HL-60/S4 treated with retinoic acid at 250 ng/mL for 4 days and 3 days (cell line): ENCODE results near the gene CTSZ.
"Not testable (repeated sequence)": the region's sequence is repeated elsewhere in the genome, so short reads cannot be mapped to it uniquely, and the experiment has no call there.

ENCODE experiments used
- in situ Hi-C: fragments of 300-500 bp; cut with MboI; formaldehyde crosslinking; loops from 2 replicates; pipeline ENCODE4 v1.7.0; 2022; ENCODE audit warnings: low sequenced_read_pairs

CTSZ gene

DNA sequence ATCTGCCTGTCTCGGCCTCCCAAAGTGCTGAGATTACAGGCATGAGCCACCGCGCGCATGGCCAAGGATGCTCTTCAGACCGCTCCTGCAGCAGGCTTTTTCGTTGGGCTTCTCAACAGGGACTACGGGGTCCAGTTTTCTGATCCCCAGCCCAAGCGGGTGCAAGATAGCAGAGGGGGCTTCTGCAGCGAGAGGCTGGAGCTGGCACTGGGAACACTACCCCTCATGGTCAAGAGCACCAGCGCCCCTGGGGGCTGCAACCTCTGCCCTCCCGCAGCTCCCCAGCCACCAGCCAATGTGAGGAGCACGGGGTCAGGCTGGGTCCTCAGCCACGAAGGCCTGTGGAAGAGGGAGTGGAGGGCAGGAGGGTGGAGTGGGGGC, 6.0 kb downstream of the CTSZ start:
- in situ Hi-C loops, result no loop called here

DNA sequence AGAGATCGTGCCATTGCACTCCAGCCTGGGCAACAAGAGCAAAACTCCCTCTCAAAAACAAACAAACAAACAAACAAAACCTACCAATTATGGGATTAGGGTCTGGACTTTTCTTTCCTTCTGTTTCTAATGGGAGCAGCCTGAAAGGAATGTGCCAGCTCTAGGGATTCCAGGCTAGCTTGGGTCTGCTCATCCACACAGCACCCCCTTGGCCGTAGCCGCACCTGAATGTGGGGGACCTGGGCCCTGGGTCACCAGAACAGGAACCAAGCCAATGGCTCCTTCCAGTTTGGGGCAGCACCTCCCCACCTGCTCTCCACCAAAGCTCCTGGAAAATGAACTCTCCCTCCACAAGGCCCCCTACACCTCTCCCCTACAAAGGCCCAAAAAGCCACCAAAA, 6.7 kb downstream of the CTSZ start:
- in situ Hi-C loops, result no loop called here

DNA sequence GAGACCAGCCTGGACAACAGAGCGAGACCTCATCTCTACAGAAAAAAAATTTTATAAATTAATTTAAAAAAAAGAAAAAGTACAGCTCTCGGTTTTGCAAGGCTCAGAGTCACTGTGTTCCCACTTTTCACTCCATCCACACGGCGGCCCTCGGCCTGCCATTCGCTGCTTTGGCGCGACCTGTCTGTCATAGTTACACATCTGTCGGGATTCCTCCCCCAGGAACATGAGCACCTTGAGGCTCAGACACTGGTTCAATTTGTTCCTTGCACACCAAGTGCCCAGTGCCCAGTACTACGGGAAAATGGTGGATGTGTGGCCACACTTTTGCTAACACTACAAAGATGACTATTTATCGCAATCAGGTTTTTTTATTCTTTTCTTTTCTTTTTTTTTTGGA, 8.4 kb downstream of the CTSZ start:
- in situ Hi-C loops, result no loop called here

GRCh38 chr20:58997141-58997770, 9.8 kb downstream of the CTSZ start:
- in situ Hi-C loops, result no loop called here

GRCh38 chr20:58996226-58996611, 10.8 kb downstream of the CTSZ start:
- in situ Hi-C loops, result no loop called here

GRCh38 chr20:58995461-58996225, 11.4 kb downstream of the CTSZ start:
- in situ Hi-C loops, result no loop called here

GRCh38 chr20:58994390-58995159, 12.5 kb downstream of the CTSZ start:
- in situ Hi-C loops, result no loop called here

- in situ Hi-C loops, result no loop called here
Measured at GRCh38 chr20:58993332-58994248, 13.5 kb downstream of the CTSZ start.

- in situ Hi-C loops, result no loop called here
Measured at GRCh38 chr20:58992911-58993310, 14.1 kb downstream of the CTSZ start.

GRCh38 chr20:58991715-58992114, 15.3 kb downstream of the CTSZ start:
- in situ Hi-C loops, result no loop called here

GRCh38 chr20:58990651-58991445, 16.2 kb downstream of the CTSZ start:
- in situ Hi-C loops, result no loop called here

- in situ Hi-C loops, result no loop called here
Measured at GRCh38 chr20:58989196-58989595, 17.9 kb downstream of the CTSZ start.

DNA sequence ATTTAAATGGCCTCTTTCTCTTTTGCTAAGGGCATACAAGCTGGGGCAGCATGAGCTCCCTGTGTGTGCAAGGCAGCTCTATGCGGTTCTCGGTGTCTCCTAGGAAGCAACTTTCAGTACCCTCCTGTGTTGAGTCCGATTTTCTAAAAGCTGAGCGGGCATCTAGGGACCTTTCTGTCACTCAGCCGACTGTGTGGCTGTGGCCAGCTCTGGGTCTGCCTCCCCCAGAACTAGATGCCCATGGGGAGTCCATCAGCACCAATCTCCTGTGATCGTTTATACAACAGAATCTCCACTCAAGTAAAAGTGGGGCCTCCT, 18.5 kb downstream of the CTSZ start:
- in situ Hi-C loops, result no loop called here

DNA sequence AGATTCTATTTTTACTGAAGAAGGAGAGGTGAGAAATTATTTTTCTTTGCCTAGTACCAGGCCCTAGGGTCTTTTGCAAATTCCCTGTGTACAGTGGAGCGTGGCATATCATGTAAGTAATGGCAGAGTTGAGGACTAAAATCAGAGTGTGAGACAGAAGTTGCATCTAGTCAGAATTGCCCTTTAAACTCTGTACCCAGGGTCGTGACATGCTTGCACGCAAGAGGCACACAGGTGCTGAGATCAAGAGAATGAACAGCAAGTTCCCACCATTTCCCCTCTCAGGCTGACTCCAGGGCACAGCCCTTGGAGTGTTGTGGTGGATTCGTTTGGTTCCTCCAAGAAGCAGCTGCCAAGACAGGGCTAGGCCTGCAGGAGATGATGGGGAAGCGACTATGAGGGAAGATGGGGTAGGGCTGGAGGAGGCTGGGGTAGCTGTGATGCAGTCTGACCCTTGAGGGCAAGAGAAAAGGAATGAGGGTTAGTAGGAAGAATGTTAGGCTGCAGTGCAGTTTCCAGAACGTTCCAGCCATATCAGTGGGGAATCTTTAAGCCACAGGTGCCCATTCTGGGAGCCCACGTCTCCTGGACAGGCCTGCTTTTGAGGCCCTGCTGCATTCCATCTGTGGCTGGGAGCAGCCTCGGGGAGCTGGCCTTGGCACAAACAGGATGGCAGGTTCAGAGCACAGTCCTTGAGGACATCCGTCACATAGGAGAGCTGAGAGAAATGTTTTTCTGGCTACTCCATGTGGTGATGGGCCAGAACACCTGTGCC, 19.1 kb downstream of the CTSZ start:
- in situ Hi-C loops, result no loop called here

DNA sequence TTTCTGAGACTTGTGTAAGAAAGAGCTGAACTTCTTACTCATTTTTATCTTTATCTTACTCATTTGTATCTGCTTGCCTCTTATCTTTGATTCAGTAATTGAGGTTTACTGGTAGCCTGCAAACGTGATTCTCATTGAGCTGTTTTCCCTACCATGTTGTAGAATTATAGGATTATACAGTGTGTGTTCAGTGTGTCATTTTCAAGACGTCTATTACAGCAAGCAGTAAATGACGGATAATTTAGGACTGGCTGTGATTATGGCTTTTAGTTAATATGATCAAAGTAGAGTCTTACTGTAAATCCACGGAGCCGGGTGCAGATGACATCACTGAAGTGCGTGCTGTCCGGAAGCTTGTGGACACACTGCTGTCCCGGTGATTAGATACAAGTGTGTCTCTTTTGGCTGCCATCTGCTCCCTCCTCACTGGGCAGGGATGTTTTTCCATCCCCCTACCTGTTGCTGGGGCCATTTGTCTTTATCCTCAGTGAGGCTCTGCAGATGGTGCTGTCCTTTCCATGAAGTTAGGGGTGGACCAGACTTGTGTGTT, 20.0 kb downstream of the CTSZ start:
- in situ Hi-C loops, result no loop called here

GRCh38 chr20:58986286-58986967, 20.6 kb downstream of the CTSZ start:
- in situ Hi-C loops, result no loop called here

DNA sequence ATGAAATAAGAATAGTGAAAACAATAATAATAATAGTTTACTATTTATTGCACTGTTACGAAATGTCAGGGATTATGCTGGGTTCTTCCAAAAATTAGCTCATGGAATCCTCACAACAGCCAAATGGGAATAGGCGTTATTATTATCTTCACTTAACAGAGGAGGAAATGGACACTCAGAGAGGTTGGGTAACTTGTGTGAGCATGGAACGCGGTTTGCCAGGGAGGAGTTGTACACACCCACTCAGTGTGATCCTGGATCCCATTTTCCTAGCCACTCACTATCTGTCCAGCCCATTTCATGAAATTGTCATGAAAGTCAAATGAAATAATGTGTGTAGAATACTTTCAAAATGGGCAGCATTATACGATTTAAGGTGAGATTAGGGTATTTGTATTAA, 21.4 kb downstream of the CTSZ start:
- in situ Hi-C loops, result no loop called here

DNA sequence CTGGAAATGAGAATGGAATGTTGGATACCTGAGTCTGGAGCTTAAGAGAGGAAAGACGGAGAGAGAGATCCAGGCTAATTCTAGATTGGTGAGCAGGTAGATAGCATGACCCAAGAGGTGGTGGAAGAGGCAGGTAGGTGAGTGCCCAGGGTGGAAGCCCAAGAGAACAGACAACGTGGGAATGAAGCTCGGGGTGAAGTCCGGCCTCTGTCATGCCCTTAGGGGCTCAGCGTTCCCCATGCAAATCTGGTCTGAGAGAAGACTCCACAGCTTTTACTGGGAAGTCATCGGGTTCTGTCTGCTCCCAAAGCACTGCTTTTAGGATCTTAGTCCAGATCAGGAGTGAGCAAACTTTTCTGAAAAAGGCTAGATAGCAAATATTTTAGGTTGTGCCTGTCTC, 22.4 kb downstream of the CTSZ start:
- in situ Hi-C loops, result no loop called here

- in situ Hi-C loops, result not testable (repeated sequence)
Measured at GRCh38 chr20:58983115-58983468, 24.0 kb downstream of the CTSZ start.
